GM12892 (cell line): ENCODE measurements around the gene CEMIP.

Experiments
- POLR2A ChIP-seq: IDR thresholded peaks from 2 replicates; pipeline ENCODE4 v1.6.1; 2011; ENCODE audit warnings: low read depth, low read length, control low read depth
- POLR2AphosphoS5 ChIP-seq: IDR thresholded peaks from 2 replicates; pipeline ENCODE4 v1.6.1; 2011; ENCODE audit warnings: low read depth, low read length, control low read depth
- TAF1 ChIP-seq: IDR thresholded peaks from 2 replicates; pipeline ENCODE4 v1.6.1; 2011; ENCODE audit warnings: low read depth, mild to moderate bottlenecking, control low read depth, low read length, borderline replicate concordance

GRCh38 chr15:80830677-80831076 is 51.5 kb downstream of the CEMIP start:
- no peak for TF ChIP-seq TAF1
- TF ChIP-seq POLR2A = no peak
- no peak for TF ChIP-seq POLR2AphosphoS5
